GM12874 (cell line): ENCODE data around the gene SIGLEC1.

Source experiments
- TF ChIP-seq, protein P1 (sequence below): IDR thresholded peaks from 2 replicates; pipeline ENCODE4 v1.5.1; 2011; ENCODE audit warnings: low read depth, mild to moderate bottlenecking, control low read depth, low read length, moderate library complexity; ENCODE audit not compliant: insufficient read depth

SIGLEC1 gene

DNA sequence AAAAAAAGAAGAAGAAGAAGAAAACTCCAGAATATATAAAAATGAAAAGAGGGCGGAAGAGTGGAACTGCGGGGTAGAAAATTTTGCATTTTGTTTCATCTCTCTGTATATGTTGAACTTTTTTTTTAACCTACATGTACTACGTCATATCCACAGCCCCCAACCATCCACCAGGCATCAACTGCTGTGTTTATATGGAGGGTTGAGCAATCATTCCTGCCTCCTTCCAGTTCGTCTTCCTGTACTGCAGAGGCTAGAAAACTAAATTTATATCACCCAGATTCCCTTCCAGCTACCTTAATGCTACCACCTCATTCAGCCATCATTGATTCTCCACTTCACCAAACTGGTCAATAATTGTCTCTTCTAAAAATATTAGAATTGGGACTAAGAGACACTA is 9.5 kb upstream of the SIGLEC1 start:
- TF ChIP-seq, protein P1, sequence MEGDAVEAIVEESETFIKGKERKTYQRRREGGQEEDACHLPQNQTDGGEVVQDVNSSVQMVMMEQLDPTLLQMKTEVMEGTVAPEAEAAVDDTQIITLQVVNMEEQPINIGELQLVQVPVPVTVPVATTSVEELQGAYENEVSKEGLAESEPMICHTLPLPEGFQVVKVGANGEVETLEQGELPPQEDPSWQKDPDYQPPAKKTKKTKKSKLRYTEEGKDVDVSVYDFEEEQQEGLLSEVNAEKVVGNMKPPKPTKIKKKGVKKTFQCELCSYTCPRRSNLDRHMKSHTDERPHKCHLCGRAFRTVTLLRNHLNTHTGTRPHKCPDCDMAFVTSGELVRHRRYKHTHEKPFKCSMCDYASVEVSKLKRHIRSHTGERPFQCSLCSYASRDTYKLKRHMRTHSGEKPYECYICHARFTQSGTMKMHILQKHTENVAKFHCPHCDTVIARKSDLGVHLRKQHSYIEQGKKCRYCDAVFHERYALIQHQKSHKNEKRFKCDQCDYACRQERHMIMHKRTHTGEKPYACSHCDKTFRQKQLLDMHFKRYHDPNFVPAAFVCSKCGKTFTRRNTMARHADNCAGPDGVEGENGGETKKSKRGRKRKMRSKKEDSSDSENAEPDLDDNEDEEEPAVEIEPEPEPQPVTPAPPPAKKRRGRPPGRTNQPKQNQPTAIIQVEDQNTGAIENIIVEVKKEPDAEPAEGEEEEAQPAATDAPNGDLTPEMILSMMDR: no peak

DNA sequence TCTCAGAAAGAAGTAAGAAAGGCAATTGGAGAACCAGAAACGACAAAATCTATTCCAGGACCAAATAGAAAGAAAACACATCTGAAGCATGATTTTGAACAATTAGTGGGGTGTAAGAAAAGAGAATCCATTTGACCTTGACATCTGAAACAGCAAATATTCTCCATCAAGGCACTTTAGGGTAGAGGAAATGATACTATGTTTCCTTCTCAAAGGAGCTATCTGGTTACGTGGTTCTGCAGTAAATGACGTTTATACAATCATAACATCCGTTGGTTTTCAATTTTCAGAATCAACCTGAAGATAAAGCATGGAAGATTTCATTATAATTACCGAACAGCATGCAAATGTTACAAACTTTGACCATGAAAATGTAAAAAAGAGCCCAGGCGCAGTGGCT is 8.2 kb upstream of the SIGLEC1 start:
- TF ChIP-seq, protein P1: no peak

DNA sequence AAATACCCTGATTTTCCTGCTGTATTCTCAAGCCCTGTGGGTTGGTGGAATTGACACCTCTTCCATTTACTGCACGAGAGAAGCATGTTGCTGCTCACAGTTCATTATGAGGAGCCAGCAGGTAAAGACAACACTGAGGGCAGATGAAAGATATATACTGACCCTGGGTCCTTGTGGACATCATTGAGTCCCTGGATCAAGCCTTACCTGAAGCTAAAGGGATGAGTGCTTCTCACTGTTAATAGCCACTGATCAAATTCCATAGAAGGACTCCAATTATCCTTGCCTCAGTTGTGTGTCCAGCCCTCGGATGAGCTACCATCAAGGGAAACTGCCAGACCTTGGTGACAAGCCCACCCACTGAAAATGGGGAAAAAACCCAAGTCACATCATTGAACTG is 7.7 kb upstream of the SIGLEC1 start:
- TF ChIP-seq, protein P1: no peak

DNA sequence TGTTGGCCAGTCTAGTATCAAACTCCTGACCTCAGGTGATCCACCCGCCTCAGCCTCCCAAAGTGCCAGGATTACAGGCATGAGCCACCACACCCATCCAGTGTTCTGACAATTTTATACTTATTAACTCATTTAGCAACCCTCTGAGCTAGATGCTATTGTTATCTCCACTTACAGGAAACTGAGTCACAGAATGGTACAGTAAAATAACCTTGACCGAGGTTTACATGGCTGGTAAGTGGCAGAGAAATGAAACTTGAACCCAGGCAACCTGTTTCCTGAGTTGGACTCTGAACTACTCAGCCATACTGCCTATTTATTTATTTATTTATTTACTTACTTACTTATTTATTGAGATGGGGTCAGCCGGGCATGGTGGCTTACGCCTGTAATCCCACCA is 6.6 kb upstream of the SIGLEC1 start:
- TF ChIP-seq, protein P1: no peak

DNA sequence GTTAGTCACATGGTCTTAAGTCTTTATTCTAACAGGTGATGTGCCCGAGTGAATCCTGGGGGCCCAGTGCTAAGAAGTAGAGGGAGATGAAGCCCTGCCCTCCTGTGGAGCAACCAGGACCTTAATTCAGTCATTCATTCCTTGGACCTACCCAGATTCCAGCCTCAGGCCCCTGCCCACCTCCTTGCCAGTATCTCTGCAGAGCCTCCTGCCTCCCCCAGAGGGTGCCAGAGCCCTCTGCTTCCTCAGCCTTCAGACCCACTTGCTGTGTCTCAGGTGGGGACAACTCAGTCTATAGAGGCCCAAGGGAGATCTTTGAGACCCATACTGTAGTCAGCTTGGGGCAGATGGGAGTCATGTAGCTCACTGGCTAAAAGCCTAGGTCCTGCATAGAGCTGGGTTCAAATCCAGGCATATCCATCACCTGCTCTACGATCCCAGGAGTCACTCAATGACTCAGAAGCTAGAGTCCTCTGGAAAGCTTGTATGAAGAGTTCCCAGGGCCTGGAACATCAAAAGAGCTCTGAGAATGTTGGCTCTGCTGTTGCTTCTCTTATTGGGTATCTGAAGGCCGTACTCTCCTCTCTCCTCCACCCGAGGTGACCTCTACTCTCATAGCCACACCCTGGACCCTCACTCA is 3.9 kb upstream of the SIGLEC1 start:
- TF ChIP-seq, protein P1: peak; percentile 85

DNA sequence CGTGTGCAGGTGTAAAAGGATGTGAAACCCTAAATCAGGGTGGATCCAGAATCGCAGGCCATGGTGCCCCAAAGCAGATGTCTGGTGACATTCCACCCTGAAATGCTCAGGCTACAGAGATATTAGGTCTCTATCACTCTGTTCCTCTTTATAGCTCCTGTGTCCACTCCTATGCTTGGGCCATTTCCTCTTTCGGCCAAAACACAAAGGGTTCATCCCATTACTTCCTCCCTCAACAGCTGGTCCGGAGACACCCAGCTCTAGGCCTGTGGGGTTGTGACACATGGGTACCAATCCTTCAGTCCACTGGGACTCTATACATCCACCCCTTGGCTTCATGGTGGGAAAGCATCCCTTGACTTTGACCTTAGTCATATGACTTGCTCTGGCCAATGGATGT is 1.7 kb upstream of the SIGLEC1 start:
- TF ChIP-seq, protein P1: no peak

DNA sequence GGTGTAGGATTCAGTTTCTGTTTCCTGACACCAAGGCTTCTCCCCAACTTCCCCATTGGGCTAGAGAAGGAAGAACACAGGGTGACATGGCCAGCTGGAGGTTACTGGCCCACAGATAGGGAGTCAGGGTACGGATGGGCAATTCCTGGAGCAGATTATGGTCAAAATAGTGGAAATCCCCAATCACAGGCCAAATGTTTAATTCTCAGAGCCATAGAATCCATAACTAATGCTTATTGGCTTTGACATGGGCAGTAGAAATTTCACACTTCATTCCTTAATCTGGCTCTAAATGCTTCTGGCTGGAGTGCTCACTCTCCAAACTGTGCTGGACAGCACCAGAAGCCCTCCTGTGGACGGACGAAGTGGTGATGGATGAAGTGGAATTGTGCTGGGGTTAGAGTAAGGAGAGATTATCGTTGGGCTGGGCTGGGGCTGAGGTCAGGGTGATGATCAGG is 887 bp downstream of the SIGLEC1 start:
- TF ChIP-seq, protein P1: no peak
